Nephron progenitor cell (in vitro differentiated cells): ENCODE results near the gene LNX1.

Source experiments
- DNase-seq: peaks from one replicate; pipeline ENCODE4 v3.0.0; 2021
- H3K27ac Mint-ChIP-seq: 2 replicates; pipeline ENCODE4 v1.8.0; 2021; ENCODE audit warnings: mild to moderate bottlenecking, moderate library complexity, mixed read lengths
- H3K27me3 Mint-ChIP-seq: 2 replicates; pipeline ENCODE4 v1.8.0; 2021; ENCODE audit warnings: mild to moderate bottlenecking, low read depth, mixed read lengths; ENCODE audit not compliant: poor library complexity
- H3K36me3 Mint-ChIP-seq: 2 replicates; pipeline ENCODE4 v1.8.0; 2021; ENCODE audit warnings: low read depth, mixed read lengths
- H3K4me1 Mint-ChIP-seq: 2 replicates; pipeline ENCODE4 v1.8.0; 2021; ENCODE audit warnings: mixed read lengths
- H3K4me3 Mint-ChIP-seq: 2 replicates; pipeline ENCODE4 v1.8.0; 2021; ENCODE audit warnings: mild to moderate bottlenecking, moderate library complexity, mixed read lengths
- H3K9me3 Mint-ChIP-seq: 2 replicates; pipeline ENCODE4 v1.8.0; 2021; ENCODE audit warnings: mild to moderate bottlenecking, moderate library complexity, mixed read lengths
- TF ChIP-seq, protein P1 (sequence below): fragments of 200-600 bp; sonication (generic); IDR thresholded peaks from 2 replicates; pipeline ENCODE4 v1.5.0; 2021; ENCODE audit warnings: antibody characterized with exemption

The LNX1 gene

DNA sequence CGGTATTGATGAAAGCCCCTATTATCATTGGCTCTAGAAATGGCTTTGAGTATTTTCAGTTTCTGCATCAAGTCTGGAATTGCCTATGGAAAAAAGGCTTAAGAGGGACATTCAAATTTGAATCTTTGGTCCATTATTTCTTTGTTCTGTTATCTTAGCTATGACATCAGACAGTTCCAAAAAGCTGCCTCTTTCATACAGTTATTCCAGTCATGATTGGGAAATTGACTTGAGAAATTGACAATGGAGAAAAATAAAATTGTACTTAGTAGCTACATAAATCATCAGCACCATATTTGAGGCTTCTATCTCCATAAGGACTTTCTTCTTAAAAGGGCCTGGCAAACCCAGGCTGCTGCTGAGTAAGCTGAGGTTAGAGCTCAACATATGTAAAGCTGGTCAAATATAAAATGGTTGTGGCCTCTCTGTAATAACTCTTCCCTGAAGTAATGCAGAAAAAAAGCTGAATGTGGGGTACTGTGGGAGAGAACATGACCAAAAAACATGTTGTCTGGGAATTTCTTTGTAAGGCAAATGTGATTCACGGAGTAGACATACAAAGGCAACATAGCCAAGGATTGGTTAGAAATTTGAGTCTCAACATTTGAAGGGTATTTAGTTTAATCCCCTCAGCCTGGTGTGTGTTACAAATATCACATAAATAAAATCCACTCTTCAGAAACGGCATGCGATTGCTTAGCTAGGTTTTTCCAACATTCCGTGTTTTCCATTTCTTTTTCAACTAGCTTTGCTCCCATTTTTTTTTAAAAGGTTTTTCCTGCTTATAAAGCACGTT lies 100.9 kb downstream of the LNX1 start:
- Mint-ChIP-seq H3K36me3 (no peaks in the 10 kb centered on the region), H3K9me3 (peaks cover 5% of the 10 kb centered on the region), H3K27me3 (peaks cover 4% of the 10 kb centered on the region), H3K4me1 (peaks cover 18% of the 10 kb centered on the region), H3K4me3 (no peak overlapping the region), H3K27ac (no peak overlapping the region)
- no peak for DNase-seq
- TF ChIP-seq, protein P1, sequence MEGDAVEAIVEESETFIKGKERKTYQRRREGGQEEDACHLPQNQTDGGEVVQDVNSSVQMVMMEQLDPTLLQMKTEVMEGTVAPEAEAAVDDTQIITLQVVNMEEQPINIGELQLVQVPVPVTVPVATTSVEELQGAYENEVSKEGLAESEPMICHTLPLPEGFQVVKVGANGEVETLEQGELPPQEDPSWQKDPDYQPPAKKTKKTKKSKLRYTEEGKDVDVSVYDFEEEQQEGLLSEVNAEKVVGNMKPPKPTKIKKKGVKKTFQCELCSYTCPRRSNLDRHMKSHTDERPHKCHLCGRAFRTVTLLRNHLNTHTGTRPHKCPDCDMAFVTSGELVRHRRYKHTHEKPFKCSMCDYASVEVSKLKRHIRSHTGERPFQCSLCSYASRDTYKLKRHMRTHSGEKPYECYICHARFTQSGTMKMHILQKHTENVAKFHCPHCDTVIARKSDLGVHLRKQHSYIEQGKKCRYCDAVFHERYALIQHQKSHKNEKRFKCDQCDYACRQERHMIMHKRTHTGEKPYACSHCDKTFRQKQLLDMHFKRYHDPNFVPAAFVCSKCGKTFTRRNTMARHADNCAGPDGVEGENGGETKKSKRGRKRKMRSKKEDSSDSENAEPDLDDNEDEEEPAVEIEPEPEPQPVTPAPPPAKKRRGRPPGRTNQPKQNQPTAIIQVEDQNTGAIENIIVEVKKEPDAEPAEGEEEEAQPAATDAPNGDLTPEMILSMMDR = no peak

DNA sequence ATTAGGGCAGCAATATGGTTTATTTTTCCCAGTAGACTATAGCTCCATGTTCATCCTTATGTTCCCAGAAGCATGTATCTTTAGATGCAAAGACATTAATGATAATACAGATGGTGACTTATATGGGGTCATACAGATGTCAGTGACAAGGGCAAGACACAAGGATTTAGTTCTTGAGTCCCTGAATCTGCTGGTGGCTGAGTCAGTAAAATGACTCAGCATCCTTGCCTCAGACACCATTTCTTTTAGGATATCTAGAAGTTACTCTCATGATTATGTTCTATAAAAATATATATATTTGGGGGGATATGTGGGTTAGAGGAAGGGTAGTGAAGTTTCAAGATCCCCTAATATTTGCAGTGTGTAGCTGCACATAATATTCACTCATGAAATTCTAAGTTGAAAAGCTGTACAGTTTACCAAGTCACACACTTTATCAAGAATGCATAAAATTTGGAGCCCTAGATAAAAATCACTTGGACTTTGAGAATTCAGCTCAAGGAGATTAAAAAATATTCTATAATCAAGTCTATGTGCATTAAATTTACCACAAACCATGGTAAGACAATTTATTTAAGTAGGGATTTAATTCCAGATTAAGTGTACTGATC lies 101.9 kb downstream of the LNX1 start:
- DNase-seq = no peak
- no peak overlapping the region for H3K4me3 Mint-ChIP-seq
- peaks cover 4% of the 10 kb centered on the region for H3K27me3 Mint-ChIP-seq
- peaks cover 5% of the 10 kb centered on the region for H3K9me3 Mint-ChIP-seq
- H3K27ac Mint-ChIP-seq = no peak overlapping the region
- no peaks in the 10 kb centered on the region for H3K36me3 Mint-ChIP-seq
- TF ChIP-seq, protein P1 = no peak
- peaks cover 18% of the 10 kb centered on the region for H3K4me1 Mint-ChIP-seq

DNA sequence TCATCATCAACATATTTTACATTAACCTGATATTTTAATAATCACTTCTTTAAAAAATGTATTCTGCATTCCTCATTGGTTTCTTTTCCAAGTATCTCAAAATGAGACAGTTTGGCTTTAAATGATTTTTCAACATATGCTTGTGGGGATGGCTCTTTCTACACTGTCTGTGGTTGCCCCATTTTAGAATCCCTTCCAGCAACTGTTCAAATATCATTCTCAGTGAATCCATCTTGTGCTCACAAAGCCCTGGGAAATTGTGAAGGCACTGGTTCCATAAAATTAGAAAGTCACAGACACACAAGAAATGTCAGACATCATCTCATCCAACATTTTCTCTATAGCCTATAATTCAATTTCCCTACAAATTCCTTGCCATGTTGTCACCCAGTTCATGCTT lies 103.5 kb downstream of the LNX1 start:
- Mint-ChIP-seq H3K27ac (no peak overlapping the region), H3K9me3 (no peaks in the 10 kb centered on the region), H3K4me1 (peaks cover 18% of the 10 kb centered on the region), H3K36me3 (peaks cover 5% of the 10 kb centered on the region), H3K4me3 (no peak overlapping the region), H3K27me3 (peaks cover 4% of the 10 kb centered on the region)
- no peak for DNase-seq
- TF ChIP-seq, protein P1 = no peak

DNA sequence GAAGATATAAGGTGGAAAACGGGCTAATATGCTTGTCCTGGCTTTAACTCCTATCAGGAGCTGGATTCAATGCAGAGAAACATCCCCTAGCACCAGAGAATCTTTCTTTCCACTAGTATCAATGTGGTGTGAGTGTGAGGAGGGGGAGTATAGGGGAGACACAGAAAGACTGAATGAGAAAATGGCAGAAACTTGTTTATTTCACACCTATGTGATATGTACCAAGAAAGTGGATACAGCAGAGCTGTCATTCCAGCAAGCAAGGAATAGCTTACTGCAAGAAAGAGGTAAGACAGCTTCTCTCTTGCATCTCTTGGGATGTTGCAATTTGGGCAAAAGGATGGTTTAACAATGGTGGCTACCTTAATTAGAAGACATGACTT lies 105.6 kb downstream of the LNX1 start:
- Mint-ChIP-seq H3K27ac (no peak overlapping the region), H3K27me3 (peaks cover 7% of the 10 kb centered on the region), H3K4me1 (peaks cover 2% of the 10 kb centered on the region), H3K36me3 (peaks cover 5% of the 10 kb centered on the region), H3K4me3 (no peak overlapping the region), H3K9me3 (no peaks in the 10 kb centered on the region)
- TF ChIP-seq, protein P1 = no peak
- no peak for DNase-seq

DNA sequence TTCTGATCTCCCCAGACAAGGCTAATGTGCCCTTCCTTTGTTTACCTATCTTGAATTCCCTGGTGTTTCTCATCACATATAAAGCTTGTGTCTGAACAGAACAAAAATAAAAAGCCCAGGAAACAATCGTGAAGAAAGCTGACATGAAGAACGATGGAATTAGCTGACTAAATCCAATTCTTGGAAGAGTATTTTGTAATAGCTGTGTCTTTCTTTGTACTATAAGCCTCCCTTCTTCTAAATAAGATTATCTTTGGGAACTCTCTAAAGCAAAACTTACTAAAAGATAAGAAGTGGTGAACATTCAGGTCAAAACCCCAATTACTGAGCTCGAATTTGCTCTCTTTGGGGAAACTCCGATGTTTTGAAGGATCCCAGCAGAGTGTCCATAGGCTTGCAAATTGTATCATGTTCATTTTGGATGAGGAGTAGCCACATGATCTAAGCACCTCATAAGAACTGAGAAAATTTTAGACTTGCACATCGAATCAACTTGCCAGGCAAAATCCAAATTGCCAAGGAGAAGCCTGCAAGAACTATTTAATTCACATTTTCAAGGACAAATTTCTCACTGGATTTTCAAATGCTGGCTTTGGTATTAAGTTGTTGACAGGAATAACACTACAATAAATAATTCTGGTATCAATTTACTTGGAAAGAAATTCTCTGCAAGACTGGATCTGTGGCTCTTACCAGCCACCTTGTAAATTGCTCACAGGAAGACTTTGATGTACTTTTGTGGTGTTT lies 106.2 kb downstream of the LNX1 start:
- Mint-ChIP-seq H3K27ac (no peak overlapping the region), H3K4me3 (no peak overlapping the region), H3K4me1 (no peaks in the 10 kb centered on the region), H3K9me3 (no peaks in the 10 kb centered on the region), H3K27me3 (peaks cover 7% of the 10 kb centered on the region), H3K36me3 (peaks cover 5% of the 10 kb centered on the region)
- TF ChIP-seq, protein P1 = no peak
- no peak for DNase-seq
